ENCODE data around the gene RNU5B-1.

- TF ChIP-seq CTCF (IDR thresholded peaks at IDR 0.05; ENCODE audit: low read depth, low read length) (no peak), EZH2phosphoT487 (IDR thresholded peaks at IDR 0.05; ENCODE audit: low read depth) (no peak)
Observed at GRCh38 chr15:65333856-65334255, 29.4 kb downstream of the RNU5B-1 start.

Measured in OCI-LY3 (cell line).